Measurements from ENCODE around the gene RAI14.

GRCh38 chr5:34822956-34823715 lies 167.0 kb downstream of the RAI14 start:
- TF ChIP-seq CTCF (IDR thresholded peaks at IDR 0.05) (no peak), POLR2A (IDR thresholded peaks at IDR 0.05) (no peak), POLR2AphosphoS5 (IDR thresholded peaks at IDR 0.05) (no peak)
